Left renal cortex interstitium (tissue), 4 donors: ENCODE measurements around the gene FAF2. TPM values are rescaled to one million over a fixed set of nuclear protein-coding genes. Genes with fewer than 3 reads are reported as not detected.

ENCODE experiments used
- DNase-seq, 4 donors: peaks; one replicate each; pipeline ENCODE4 v3.0.0-alpha.2; 2013; ENCODE audit warnings: low read depth in 4 of 4, low spot score in 2 of 4, missing footprints in 1 of 4
- polyA plus RNA-seq, 4 donors: library from polyadenylated mRNA; unstranded; fragments of 120-200 nt; gene quantifications; one replicate each; pipeline ENCODE4 v1.2.1, GENCODE V29; 2013; ENCODE audit not compliant: insufficient read length in 4 of 4

FAF2 gene
- polyA plus RNA-seq, 4 donors, result 43.6 to 48.5 (median 46.6) TPM

DNA sequence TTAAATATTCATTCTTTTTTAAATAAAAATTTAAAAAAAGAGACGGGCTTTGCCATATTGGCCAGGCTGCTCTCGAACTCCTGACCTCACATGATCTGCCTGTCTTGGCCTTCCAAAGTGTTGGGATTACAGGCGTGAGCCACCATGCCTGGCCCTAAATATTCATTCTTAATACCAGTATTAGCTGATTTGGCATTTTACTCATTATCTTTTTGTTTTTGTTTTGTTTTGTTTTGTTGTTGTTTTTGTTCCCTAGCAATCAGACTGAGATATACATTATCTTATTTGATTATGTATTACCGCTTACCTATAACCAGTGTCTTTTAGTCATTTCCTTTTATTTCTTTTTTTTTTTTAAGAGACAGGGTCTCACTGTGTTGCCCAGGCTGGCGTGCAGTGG, 51.1 kb downstream of the FAF2 start:
- DNase-seq, result no peak

DNA sequence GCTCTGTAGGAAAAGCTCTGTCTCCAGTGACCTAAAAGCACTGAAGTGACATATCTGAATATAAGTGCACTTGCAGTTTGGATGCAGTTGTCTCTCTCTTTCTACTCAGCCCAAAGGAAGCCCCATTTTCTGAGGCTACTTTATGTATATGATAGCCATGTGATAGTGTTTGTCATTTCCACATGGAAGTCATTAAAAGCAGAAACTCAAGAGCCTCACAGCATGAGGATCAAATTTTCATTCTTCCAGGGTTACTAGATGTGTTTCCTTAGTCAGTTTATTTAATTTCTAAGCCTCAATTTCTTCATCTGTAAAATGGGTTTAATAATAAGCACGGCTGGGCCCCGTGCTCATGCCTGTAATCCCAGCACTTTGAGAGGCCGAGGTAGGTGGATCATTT, 52.3 kb downstream of the FAF2 start:
- no peak for DNase-seq

DNA sequence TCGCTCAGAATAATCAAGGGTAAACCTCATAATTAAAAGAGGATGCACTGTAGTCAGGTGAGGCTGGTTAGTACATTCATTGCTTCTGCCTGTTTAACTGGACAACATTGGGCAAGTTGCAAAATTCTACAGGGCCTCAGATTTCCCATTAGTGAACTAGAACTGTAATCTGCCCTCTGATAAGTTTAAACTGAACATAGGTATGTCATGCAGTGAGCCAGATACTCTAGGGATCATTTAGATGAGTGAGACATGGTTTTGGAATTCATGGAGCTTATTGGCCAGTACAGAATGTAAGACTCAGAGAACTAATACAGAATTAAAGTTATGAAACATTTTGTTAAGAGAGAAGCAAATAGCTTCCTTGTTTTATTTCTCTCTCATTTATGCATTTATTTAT, 53.1 kb downstream of the FAF2 start:
- no peak for DNase-seq

DNA sequence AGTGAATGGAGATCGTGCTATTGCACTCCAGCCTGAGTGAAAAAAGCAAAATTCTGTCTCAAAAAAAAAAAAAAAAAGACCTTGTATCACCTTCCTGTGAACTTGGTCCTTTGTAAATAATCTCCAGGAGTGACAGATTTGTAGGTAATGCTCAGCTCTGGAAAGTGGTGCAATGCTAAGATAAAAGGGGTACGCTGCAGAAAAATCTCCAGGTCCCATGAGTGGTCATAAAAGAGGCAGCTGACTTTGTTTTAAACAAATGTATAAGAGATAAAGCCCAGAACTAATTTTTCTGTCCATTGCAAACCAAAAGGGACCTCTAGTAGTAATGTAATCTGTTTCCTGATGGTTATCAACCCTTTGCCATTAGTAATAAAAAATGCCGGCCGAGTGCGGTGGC, 55.3 kb downstream of the FAF2 start:
- no peak for DNase-seq

DNA sequence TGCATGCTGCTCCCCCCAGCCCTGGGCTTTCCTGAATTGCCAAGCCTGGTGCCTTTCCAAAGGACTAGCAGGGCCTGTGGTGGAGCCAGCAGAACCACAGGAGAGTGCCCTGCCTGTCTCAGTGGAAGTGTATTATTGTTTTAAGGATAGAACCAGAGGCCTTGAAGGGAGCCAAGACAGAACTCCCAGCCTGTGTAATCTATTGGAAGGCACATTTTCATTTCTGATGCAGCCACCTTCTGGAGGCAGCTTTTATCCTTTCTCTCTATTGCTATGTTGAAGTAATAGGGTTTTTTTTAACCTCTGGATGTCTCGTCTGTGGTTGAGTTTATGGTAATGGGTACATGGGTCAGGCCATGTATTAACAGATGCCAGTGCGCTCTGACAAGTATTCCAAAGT, 59.7 kb downstream of the FAF2 start:
- no peak for DNase-seq

DNA sequence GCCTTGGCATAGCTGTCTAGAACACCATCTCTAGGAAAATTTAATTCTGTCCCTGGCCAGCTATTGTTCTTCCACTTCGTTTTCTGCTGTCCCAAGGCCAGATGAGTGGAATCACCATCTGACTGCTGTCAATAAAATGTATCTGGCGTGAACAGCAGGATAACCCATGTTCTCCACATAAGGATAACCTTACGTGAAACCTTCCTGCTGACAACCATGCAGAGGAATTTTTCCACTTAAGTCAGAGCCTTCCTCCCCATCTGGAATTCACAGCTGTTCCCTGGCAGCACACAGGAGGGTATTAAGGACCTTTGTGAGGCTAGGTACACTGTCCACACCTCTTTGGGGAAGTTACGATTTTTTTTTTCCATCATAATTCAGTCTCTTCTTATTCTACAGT, 60.4 kb downstream of the FAF2 start:
- no peak for DNase-seq

DNA sequence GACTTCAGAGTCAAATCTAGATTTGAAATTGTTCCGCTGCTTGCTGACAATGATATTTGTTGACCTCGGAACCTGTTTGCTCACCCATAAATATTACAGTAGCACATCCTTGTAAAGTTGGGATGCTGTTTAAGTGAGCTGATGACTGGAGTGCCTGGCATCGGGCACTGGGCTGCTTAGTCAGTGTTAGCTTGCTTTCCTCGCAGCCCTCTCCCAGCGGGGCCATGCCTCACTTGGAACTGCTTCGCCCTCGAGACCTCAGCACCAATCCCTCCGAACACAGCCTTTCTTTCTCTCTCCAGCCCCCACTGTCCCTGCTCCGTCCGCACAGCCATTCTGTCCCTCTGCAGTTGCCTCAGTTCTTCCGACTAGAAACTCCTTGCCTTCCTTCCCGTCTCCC, 65.6 kb downstream of the FAF2 start:
- no peak for DNase-seq

DNA sequence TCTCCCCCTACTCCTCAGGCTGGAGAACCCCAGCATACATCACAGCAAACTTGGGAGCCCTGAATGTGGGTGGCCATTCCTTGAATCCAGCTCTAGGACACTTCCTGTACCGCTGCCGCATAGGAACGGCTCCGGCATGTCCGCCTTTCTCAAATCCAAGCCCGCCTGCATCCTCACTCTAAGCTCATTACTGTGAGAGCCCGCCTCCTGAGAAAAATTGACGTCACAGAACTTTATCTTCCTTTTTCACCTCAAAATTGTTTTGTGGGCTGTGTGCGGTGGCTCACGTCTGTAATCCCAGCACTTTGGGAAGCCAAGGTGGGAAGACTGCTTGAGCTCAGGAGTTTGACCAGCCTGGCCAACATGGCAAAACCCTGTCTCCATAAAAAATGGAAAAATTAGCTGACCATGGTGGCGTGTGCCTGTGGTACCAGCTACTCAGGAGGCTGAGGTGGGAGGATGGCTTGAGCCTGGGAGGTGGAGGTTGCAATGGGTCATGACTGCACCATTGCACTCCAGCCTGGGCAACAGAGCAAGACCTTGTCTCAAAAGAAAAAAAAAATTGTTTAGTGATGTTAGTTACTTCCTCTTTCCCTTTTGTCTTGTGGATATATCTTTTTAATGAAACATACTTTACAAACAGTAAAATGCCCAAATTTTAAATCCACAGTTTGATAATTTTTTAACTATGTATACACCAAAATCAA, 66.2 kb downstream of the FAF2 start:
- DNase-seq, result no peak

DNA sequence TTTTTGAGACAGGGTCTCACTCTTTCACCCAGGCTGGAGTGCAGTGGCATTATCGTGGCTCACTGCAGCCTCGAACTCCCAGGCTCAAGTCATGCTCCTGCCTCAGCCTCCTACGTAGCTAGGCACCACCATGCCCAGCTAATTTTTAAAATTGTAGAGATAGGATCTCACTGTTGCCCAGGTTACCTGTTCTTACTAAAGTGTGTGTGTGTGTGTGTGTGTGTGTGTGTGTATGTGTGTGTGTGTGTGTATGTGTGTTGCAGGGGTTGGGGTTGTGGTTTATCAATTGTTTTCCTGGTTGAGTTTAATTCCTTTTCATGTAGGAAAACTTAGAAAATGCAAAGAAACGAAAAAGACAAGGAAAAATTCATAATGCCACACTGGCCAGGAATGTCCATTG, 67.2 kb downstream of the FAF2 start:
- no peak for DNase-seq

DNA sequence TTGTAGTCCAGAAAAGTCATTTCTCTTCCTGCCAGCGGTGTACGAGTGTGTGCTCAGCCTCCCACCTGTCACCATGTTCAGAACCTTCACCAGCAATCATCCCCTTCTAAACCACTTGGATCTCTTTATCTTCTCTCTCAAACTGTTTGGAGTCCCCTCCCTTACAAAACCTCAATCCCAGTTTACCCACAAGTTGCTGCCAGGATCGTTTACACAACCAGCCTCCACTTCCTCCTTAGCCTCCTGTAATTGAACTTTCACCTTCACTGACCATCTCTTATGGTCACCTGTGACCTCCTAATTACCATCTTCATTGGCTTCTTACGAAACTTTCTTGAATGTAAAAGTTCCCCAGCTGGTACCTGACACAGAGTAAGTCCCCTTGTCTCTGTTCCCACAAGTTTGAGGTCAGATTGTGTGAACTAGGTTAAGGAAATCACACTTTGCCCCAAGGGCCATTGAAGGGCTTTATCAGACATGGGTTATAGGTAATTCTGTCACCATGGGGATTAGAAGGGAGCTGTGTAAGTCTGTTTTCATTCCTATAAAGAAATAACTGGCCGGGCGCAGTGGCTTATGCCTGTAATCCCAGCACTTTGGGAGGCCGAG, 69.0 kb downstream of the FAF2 start:
- DNase-seq, result no peak

DNA sequence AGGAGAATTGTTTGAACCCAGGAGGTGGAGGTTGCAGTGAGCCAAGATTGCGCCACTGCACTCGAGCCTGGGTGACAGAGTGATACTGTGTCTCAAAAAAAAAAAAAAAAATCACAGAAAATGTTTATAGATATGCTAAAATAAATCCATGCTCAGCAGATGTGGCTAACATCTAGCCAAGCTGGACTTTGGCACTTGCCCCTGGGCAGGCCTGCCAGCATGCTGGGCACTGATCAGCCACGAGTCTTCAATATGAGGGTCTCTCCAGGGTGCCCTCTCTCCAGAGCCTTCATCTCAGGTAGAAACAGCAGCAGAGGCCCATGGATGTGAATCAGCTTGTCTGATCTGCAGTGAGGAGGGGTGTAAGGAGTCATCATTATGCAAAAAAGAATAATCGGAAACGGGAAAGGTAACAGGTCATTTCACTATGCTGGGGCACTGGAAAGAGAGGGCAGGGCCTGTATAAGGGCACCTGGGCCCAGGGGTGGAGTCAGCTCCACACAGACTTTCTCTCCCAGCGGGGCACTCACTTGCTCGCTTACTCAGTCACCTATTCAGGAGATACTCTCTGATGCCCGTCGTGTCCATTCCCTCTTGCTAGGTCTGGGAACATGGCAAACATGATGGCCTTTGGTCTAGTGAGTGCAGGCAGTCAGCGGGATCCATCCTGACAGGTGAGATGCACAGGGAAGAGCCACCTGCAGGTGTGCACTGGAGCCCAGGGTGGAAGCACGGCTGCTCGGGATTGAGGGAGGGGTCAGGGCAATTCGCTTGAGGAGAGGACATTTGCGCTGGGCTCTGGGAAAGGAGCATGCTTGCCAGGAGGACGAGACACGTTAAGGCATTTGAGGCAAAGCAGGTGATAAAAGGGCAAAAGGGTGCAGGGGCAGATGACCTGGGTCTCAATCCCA, 71.9 kb downstream of the FAF2 start:
- no peak for DNase-seq

DNA sequence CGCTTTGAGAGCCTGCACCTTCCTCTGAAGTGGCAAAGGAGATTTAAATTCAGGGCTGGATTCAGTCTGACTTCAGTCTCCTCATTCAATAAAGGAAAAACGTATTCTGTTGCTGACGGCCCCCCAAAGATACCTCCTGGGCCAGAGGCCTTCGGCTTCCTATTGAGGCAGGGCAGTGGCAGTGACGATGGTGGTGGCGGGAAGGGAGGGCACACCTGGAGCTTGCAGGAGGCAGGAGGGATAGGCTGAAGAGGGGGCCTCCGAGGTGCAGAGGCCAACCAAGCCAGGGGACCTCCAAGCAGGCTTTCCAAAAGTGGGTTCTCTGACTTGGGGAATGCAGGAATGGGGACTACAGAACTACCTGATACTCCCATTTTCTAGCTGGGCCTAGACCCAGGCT, 73.1 kb downstream of the FAF2 start:
- no peak for DNase-seq

DNA sequence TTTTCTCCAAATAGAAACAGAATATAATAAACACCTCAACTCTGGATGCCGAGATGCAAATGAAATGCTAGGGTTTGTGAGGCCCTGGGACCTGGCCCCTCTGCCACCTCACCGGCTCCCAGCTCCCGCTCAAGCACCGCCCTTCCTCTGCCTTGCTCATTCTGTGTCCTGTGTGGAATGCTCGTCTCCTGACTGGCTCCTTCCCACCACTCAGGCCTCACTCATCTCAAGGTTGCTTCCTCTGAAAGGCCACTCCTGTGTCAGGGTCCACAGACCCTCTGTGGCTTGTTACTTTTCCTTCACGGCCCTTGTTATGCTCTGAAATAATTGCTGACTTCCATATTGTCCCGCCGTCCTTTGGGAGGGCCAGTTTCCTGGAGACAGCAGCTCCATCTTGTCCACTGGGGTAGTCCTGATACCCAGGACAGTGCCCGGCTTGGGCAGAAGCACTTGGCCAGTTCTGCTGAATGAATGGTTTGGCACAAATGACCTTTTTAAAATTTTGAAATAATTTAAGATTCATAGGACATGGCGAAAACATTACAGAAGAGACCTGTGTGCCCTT, 73.6 kb downstream of the FAF2 start:
- DNase-seq, result no peak

DNA sequence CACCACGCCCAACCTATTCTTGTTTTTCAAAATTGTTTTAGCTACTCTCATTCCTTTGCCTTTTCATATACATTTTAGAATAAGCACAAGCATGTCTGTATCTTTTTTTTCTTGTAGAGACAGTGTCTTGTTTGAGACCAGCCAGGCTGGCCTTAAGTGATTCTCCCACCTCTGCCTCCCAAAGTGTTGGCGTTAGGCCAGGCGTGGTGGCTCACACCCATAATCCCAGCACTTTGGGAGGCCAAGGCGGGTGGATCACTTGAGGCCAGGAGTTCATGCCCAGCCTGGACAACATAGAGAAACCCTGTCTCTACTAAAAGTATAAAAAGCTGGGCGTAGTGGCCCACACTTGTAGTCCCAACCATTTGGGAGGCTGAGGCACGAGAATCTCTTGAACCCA, 76.0 kb downstream of the FAF2 start:
- no peak for DNase-seq

DNA sequence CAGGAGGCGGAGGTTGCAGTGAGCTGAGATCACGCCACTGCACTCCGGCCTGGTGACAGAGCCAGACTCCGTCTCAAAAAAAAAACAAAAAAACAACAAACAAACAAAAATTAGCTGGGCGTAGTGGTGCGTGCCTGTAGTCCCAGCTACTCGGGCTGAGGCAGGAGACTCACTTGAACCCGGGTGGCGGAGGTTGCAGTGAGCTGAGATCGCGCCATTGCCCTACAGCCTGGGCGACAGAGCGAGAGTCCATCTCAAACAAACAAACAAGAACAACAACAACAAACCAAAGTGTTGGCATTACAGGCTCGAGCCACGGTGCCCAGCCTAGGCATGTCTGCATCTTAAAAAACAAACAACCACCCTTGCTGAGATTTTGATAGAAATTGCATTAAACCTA, 76.8 kb downstream of the FAF2 start:
- no peak for DNase-seq

DNA sequence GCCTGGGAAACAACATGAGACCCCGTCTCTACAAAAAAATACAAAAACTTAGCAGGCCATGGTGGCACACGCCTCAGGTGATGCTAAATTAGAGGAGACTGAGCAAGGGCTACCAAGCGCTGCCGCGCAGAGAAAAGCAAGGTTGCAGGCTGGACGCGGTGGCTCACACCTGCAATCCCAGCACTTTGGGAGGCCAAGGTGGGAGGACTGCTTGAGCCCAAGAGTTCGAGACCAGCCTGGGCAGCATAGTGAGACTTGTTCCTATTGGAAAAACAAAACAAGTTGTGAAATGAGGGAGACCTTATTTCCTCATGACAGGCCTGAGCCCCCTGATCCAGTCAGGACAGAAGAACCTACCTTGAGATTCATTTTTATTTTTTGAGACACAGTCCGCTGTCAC, 77.5 kb downstream of the FAF2 start:
- DNase-seq, result no peak

DNA sequence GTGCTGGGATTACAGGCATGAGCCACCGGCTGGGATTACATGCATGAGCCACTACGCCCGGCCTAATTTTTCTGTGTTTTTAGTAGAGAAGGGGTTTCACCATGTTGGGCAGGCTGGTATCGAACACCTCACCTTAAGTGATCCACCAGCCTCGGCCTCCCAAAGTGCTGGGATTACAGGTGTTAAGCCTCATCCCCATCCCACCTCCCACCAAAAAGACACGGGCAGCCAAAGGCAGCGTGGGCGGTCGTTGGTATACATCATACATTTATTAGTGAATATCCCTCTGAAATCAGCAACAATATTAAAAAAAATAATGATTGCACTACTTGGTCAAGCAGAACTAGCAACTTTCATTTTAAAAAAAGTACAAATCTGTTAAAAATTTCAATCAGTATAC, 78.3 kb downstream of the FAF2 start:
- no peak for DNase-seq

DNA sequence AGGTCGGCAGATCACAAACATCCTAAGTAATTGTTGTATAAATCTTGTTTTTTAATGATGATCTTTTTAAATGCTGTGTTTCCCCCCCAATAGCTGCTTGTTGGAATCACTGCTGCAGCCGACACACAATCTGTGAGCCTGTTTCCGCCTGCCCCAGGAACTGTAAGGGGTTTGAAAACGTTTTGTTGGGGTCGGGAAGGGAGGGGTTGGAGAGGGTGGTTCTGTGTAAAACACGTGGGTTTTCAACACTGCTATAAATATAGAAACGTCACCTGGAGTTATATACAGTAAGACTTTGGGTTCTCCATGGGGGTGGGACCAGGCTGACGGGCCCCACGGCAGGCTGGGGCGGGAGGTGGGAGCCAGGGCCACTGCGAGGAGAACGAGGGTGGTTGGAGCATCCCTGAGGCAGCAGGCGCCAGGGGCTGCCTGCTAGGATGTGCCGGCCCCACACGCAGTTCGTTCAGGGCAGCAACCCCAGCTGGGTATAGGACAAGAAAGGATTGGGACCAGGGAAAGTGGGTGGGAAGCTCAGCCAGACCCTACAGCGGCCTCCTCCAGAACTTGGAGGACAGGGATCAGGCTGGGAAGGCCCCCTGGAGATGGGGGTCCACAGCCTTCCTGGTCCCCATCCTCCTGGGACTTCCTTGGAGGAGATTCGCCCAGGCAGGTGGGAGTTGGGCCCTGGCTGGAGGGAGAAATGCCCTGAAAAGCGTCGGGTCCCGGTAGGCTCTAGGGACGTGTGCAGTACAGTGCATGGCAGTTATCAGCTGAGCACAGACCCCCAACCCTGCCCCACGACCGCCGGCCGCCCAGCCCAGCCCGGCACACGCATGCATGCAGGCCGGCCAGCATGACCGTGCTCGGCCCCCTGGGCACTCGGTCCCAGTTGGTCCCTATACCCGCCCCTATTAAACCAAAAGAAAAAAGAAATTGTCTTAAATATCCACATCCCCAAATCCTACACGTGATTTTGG, 79.3 kb downstream of the FAF2 start:
- DNase-seq, result no peak

DNA sequence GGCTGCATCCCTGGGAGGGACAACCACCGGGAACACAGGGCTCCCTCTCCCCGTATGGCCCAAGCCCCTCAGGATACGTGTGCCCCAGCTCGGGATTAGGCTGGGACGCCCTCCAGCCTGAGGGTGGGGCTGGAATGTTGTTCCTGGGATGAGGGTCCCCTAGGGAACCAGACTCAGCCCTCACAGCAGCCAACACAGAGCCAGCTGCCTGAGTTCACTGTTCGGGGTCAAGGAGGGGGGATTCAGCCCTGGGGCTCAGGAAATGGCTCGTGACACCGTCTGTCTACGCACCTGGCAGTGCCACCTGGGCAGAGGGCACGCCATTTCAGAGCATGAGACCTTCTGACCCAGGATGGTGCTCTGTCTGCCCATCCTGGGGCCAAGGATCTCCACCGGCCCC, 80.1 kb downstream of the FAF2 start:
- no peak for DNase-seq

DNA sequence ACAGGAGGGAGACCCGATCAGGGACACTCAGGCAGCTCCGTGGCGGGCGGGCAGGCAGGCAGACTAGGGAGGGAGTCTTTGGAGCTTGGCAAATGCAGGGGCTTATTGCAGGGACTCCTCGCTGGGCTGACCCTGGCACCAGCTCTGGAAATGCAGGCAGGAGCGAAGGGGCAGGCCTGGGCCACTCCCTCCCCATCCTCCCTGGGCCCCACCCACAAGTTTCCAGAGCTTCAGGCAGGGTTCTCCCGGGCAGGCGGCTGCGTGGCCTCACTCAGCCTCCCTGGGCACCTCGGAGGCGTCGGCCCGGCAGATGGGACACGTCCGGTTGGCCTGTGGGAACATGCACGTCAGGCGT, 80.6 kb downstream of the FAF2 start:
- DNase-seq, result no peak
